ENCODE measurements around the gene ESR1. TPM values are rescaled to one million over a fixed set of nuclear protein-coding genes. Genes with fewer than 3 reads are reported as not detected.

Gene ESR1
- total and polyA plus RNA-seq, 9 of the 15 experiments (the other 6 are each of a cell fraction or from before 2014, with no cell fraction given): 0.03 to 0.27 (median 0.08) TPM; not detected in 1

DNA sequence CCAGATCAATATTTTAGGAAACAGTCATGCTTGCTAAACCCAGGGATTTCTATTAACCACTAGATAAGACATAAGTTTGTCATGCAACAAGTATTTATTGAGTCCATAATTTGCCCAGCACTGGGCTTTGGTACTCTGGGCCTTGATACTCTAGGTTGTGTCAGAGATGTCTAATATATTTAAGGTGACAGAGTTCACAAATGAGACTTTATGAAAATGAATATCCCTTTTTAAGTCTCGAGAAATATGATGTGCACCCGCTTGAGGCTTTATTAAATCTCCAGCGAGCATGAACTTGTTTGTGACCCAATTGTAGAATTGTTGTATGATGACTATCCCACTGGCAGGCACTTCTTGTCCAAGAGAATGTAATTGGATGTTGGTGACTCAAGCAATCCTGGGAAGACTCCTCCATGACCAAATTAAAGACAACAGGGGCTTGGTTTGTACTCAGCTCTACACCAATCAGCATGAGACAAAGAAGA is 109.2 kb downstream of the ESR1 start:
- Histone ChIP-seq H3K9me1 (ENCODE audit: control insufficient read depth, insufficient read depth, low read length) (no peaks in the 10 kb centered on the region), H3K4me3 (no peak overlapping the region), H3K4me1 (replicated peaks in 1 of 2; ENCODE audit: control insufficient read depth in 2 of 2, insufficient read depth in 2 of 2, low read length in 2 of 2) (no peaks in the 10 kb centered on the region), H2AFZ (ENCODE audit: low read depth, low read length) (no peak overlapping the region), H3K27me3 (ENCODE audit: control insufficient read depth in 2 of 2, insufficient read depth in 2 of 2, low read length in 2 of 2) (no peaks in the 10 kb centered on the region), H3K9ac (ENCODE audit: insufficient read depth in 1 of 2, low read depth in 2 of 2, low read length in 2 of 2) (no peak overlapping the region), H3K79me2 (ENCODE audit: control insufficient read depth, insufficient read depth, low read length) (no peaks in the 10 kb centered on the region), H4K20me1 (replicated peaks; ENCODE audit: control insufficient read depth, insufficient read depth, low read length) (no peaks in the 10 kb centered on the region), H3K9me3 (replicated peaks; ENCODE audit: control insufficient read depth, insufficient read depth, low read depth, low read length) (no peaks in the 10 kb centered on the region; the same call in 1 of the 2 replicates), H3K4me2 (ENCODE audit: insufficient read depth, low read length) (no peak overlapping the region), H3K36me3 (ENCODE audit: control insufficient read depth, insufficient read depth, low read length) (no peaks in the 10 kb centered on the region), H3K27ac (ENCODE audit: extremely low read depth, low read depth, low read length) (no peak overlapping the region)
- ATAC-seq: no peak
- no TSS peak for BruUV-seq (replicated peaks)
- FAIRE-seq: no peak
- intact Hi-C loops (cut with micrococcal nuclease) (no loop called here), in situ Hi-C loops (cut with MboI) (loop anchor here (10.0 kb wide), 1 partner anchor 48 kb away; no protein-coding TSS in a partner anchor)
- TF ChIP-seq NR2C2 (CRISPR knock-in tag; IDR thresholded peaks at IDR 0.05): no peak
- no peak for TF ChIP-seq NR2C2 (tag; IDR thresholded peaks at IDR 0.05)
- no peak for TF ChIP-seq TBL1XR1 (IDR thresholded peaks at IDR 0.05; ENCODE audit: low read length in 2 of 2)
- TF ChIP-seq CSDE1 (IDR thresholded peaks at IDR 0.05): no peak
- POLR2A ChIA-PET: no interaction called here
- WGBS (ENCODE audit: insufficient coverage, low coverage, missing lambda C conversion rate): 2% methylated on average over 3 of the region's 3 CpGs
- CTCF ChIA-PET (ENCODE audit: low intra/inter-chr PET ratio): no interaction called here
- DNase-seq (ENCODE audit: extremely low read depth in 1 of 4, low spot score in 3 of 4): no peak

GRCh38 chr6:151917531-151918329 is 110.2 kb downstream of the ESR1 start:
- H3K27me3 ChIP-seq (ENCODE audit: control insufficient read depth in 2 of 2, insufficient read depth in 2 of 2, low read length in 2 of 2): no peaks in the 10 kb centered on the region
- H3K79me2 ChIP-seq (ENCODE audit: control insufficient read depth, insufficient read depth, low read length): no peaks in the 10 kb centered on the region
- DNase-seq (ENCODE audit: extremely low read depth in 1 of 4, low spot score in 3 of 4) (no peak), ATAC-seq (no peak), FAIRE-seq (no peak)
- no peak overlapping the region for H3K4me3 ChIP-seq
- WGBS (ENCODE audit: insufficient coverage, low coverage, missing lambda C conversion rate): under 1% methylated on average over 6 of the region's 6 CpGs
- intact Hi-C loops (cut with micrococcal nuclease): no loop called here
- CTCF ChIA-PET (ENCODE audit: low intra/inter-chr PET ratio): no interaction called here
- H3K4me2 ChIP-seq (ENCODE audit: insufficient read depth, low read length): no peak overlapping the region
- no peak overlapping the region for H3K27ac ChIP-seq (ENCODE audit: extremely low read depth, low read depth, low read length)
- H3K9me1 ChIP-seq (ENCODE audit: control insufficient read depth, insufficient read depth, low read length): no peaks in the 10 kb centered on the region
- no peaks in the 10 kb centered on the region for H4K20me1 ChIP-seq (replicated peaks; ENCODE audit: control insufficient read depth, insufficient read depth, low read length)
- no peaks in the 10 kb centered on the region for H3K4me1 ChIP-seq (replicated peaks in 1 of 2; ENCODE audit: control insufficient read depth in 2 of 2, insufficient read depth in 2 of 2, low read length in 2 of 2)
- no peaks in the 10 kb centered on the region for H3K36me3 ChIP-seq (ENCODE audit: control insufficient read depth, insufficient read depth, low read length)
- H2AFZ ChIP-seq (ENCODE audit: low read depth, low read length): no peak overlapping the region
- POLR2A ChIA-PET: no interaction called here
- no peak overlapping the region for H3K9ac ChIP-seq (ENCODE audit: insufficient read depth in 1 of 2, low read depth in 2 of 2, low read length in 2 of 2)
- no TSS peak for BruUV-seq (replicated peaks)
- in situ Hi-C loops (cut with MboI): loop anchor here (10.0 kb wide), 1 partner anchor 47 kb away; no protein-coding TSS in a partner anchor
- no peaks in the 10 kb centered on the region; the same call in none of the 2 replicates for H3K9me3 ChIP-seq (replicated peaks; ENCODE audit: control insufficient read depth, insufficient read depth, low read depth, low read length)
- TF ChIP-seq HNRNPUL1 (IDR thresholded peaks at IDR 0.05; ENCODE audit: low read length): no peak
- TF ChIP-seq, protein P1, sequence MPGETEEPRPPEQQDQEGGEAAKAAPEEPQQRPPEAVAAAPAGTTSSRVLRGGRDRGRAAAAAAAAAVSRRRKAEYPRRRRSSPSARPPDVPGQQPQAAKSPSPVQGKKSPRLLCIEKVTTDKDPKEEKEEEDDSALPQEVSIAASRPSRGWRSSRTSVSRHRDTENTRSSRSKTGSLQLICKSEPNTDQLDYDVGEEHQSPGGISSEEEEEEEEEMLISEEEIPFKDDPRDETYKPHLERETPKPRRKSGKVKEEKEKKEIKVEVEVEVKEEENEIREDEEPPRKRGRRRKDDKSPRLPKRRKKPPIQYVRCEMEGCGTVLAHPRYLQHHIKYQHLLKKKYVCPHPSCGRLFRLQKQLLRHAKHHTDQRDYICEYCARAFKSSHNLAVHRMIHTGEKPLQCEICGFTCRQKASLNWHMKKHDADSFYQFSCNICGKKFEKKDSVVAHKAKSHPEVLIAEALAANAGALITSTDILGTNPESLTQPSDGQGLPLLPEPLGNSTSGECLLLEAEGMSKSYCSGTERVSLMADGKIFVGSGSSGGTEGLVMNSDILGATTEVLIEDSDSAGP (CRISPR knock-in tag; IDR thresholded peaks at IDR 0.05): no peak
- no peak for TF ChIP-seq CCAR2 (IDR thresholded peaks at IDR 0.05; ENCODE audit: low read depth, low read length)
- no peak for TF ChIP-seq ZNF75A (CRISPR knock-in tag; IDR thresholded peaks at IDR 0.05)
- no peak for TF ChIP-seq TAF9B (IDR thresholded peaks at IDR 0.05; ENCODE audit: partially characterized antibody)
- no peak for TF ChIP-seq HOXB6 (CRISPR knock-in tag; IDR thresholded peaks at IDR 0.05; ENCODE audit: borderline replicate concordance)
- TF ChIP-seq, protein P2, sequence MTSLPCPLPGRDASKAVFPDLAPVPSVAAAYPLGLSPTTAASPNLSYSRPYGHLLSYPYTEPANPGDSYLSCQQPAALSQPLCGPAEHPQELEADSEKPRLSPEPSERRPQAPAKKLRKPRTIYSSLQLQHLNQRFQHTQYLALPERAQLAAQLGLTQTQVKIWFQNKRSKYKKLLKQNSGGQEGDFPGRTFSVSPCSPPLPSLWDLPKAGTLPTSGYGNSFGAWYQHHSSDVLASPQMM (CRISPR knock-in tag; IDR thresholded peaks at IDR 0.05): no peak
- no peak for TF ChIP-seq JUND (IDR thresholded peaks at IDR 0.05; ENCODE audit: borderline replicate concordance, low read depth, low read length)
- no peak for TF ChIP-seq JUND (tag; IDR thresholded peaks at IDR 0.05; ENCODE audit: borderline replicate concordance, low read depth, low read length)
- no peak for TF ChIP-seq RBM25 (IDR thresholded peaks at IDR 0.05; ENCODE audit: low read depth, low read length, severe bottlenecking)
